GM10248 (cell line): ENCODE results near the gene NKX1-1.

Experiments used
- CTCF ChIA-PET: fragments of 300-600 bp; sonication (Branson Sonifier 250); formaldehyde crosslinking; extraction: SDS; loops from one replicate; lab custom pipeline; 2021; ENCODE audit warnings: antibody characterized with exemption; lab: Yijun Ruan, JAX
- POLR2A ChIA-PET: fragments of 350-650 bp; sonication (Branson Sonifier 250); formaldehyde crosslinking; extraction: SDS; loops from one replicate; lab custom pipeline; 2020; ENCODE audit warnings: antibody characterized with exemption; lab: Yijun Ruan, JAX
- DNase-seq: peaks from one replicate; pipeline ENCODE4 v3.0.0; 2012; ENCODE audit errors: extremely low spot score
- TF ChIP-seq, protein P1 (sequence below): IDR thresholded peaks from 2 replicates; pipeline ENCODE4 v1.5.1; 2012; ENCODE audit warnings: mild to moderate bottlenecking, low read depth; ENCODE audit errors: extremely low read depth, missing control alignments, control extremely low read depth

NKX1-1 gene

DNA sequence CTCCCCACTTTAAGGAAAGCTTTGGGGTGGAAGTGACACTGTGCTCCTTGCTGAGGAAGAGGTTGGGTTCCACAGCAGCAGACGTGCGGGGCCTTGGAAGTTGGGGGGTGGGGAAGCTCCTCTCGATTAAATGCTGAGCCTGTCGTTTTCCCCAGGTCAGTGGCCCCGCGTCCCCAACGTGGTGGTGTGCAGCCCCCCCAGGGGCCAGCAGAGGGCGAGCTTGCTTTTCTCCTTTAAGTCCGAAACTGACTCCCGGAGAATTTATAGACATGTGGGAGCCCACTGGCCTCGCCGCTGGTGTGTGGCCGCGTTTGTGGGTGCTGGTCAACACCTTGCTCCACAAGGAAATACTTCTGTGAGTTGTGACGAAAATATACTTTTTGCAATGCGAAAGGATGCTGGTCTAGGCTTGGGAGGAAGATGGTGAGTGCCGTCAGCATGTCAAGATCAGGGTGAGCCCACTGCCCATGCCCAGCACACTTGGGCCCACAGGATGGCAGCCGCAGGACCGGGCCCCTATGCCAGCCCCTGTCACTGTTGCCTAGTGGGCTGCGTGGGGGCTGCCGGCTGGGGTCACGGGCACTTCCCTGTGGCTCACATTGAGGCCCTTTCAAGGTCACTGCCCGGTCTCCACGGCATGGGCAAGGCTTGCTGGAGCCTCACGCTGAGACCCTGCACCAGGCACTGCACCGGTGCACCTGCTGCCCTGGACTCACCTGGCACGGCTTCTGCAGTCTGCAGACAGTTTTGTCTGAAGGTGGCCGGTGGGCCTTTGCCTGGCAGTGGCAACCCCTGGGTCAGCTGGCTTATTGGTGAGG, 49.9 kb downstream of the NKX1-1 start:
- peak; percentile 77 for DNase-seq
- ChIA-PET CTCF (interaction anchor here (0.6 to 5.2 kb wide), 28 partner anchors 8 to 424 kb away, joined by 3 to 44 read pairs (median 3); partner anchors contain the start of genes GAK, TMEM175 and UVSSA), POLR2A (no interaction called here)
- TF ChIP-seq, protein P1, sequence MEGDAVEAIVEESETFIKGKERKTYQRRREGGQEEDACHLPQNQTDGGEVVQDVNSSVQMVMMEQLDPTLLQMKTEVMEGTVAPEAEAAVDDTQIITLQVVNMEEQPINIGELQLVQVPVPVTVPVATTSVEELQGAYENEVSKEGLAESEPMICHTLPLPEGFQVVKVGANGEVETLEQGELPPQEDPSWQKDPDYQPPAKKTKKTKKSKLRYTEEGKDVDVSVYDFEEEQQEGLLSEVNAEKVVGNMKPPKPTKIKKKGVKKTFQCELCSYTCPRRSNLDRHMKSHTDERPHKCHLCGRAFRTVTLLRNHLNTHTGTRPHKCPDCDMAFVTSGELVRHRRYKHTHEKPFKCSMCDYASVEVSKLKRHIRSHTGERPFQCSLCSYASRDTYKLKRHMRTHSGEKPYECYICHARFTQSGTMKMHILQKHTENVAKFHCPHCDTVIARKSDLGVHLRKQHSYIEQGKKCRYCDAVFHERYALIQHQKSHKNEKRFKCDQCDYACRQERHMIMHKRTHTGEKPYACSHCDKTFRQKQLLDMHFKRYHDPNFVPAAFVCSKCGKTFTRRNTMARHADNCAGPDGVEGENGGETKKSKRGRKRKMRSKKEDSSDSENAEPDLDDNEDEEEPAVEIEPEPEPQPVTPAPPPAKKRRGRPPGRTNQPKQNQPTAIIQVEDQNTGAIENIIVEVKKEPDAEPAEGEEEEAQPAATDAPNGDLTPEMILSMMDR: peak; percentile 73

DNA sequence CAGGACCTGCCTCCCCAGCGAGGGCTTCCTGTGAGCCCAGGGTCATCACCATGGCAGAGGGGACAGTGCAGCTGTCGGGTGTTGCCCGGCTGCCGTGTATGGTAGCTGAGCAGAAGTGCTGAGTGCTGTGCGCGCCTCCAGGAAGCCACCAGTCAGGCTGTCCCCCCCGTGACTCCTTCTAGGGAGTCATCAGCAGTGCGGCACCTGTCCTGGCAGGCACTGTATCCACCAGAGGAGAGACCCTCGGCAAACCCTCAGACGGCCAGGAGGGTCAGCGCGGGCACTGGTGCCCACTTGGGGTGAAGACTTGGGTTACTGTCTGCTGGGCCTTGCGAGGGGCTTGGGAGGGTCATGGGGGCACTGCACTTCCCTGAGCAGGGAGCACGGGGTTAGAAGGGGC, 50.9 kb downstream of the NKX1-1 start:
- TF ChIP-seq, protein P1: no peak
- DNase-seq: no peak
- CTCF ChIA-PET: interaction anchor here (0.6 to 5.2 kb wide), 18 partner anchors 8 to 292 kb away, joined by 3 to 44 read pairs (median 4); partner anchors contain the start of gene UVSSA
- POLR2A ChIA-PET: no interaction called here

DNA sequence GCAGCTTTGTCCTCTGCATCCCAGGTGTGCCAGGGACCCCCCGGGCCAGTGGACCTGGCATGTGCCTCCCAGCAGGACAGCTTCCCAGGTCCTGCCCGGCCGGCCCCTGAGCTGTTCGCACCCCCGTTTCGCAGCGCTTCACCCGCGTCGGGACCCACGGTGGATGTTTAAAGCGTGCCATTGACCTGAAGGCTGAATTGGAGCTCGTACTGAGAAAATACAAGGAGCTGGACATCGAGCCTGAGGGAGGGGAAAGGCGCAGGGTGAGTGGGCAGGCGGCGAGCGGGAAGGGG, 51.3 kb downstream of the NKX1-1 start:
- DNase-seq: no peak
- POLR2A ChIA-PET: no interaction called here
- CTCF ChIA-PET: interaction anchor here (1.7 to 5.2 kb wide), 3 partner anchors 86 to 275 kb away, joined by 4 to 44 read pairs (median 20); no protein-coding TSS in a partner anchor
- TF ChIP-seq, protein P1: no peak

DNA sequence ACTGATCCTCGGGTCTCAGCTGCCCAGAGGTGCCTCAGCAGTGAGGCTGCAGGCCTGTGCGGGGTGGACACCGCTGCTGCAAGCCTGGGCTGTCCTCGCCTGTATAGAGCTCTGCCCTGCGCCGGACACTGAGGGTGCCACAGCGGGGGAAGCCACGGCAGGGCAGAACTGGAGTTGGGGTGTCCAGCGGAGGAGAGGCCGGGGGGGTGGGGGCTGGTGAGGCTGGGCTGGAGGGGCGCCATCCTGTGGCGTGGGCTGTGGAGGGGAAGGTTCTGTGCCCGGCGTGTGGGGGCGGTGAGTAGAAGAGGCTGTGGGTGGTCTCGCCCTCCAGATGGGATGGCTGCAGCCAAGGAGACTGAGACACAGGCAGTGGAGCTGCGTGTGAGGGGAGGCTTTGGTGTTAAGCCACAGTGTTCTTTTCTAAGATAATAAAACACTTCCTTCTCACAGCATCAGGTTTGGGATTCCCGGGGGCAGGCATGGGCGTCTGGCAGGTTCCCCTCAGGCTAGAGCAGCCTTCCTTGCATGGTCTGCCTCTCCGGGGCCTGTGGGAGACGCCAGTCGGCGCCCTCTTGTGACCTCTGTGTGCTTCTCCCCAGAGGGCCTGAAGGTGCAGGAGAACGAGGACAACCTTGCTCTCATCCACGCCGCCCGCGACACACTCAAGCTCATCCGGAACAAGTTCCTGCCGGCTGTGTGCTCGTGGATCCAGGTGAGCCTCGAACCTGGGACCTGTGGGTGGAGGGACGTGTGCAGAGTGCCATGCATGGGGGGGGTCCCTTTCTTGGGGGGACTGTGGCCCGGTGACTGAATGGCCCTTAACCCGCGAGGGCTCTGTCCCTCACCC, 51.9 kb downstream of the NKX1-1 start:
- TF ChIP-seq, protein P1: no peak
- DNase-seq: no peak
- CTCF ChIA-PET: interaction anchor here (1.1 to 5.2 kb wide), 4 partner anchors 14 to 275 kb away, joined by 3 to 44 read pairs (median 12); no protein-coding TSS in a partner anchor
- POLR2A ChIA-PET: no interaction called here

DNA sequence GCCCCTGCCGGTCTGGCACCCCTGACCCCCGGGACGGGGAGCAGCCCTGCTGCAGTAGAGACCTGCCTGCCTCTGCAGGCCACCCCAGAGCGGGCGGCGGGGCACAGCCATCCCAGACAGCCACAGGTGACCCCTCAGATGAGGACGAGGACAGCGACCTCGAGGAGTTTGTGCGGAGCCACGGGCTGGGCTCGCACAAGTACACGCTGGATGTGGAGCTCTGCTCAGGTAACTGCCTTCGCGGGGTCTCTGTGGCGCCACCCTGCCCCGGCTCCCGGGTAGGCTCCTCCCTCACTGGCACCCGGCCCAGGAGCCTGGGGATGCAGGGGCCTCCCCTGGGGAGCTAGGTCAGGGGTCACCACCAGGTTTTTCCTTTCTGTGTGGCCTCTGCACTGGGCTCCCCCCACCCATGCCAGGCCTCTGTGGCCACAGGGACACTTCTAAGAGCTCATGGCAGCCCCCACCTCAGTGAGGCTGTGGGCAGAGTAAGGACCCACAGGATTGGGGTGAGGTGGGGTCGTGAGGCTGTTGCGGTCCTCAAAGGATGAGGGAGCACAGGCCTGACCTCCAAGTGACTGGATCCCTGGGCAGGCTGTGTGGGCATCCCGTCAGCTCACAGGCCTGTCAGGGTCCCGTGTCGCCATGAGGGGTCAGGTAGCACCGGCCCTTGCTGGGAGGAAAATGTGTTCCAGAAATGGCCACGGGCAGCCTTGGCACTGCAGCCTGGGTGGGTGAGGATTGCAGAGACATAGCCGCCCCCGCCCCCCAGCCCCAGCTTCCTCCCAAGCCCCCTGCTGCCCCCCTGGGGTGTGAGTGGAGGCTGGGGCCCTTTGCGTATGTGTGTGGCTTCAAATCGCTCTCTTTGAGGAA, 52.8 kb downstream of the NKX1-1 start:
- TF ChIP-seq, protein P1: no peak
- ChIA-PET POLR2A (no interaction called here), CTCF (interaction anchor here (1.0 to 5.2 kb wide), 10 partner anchors 9 to 276 kb away, joined by 3 to 44 read pairs (median 4); no protein-coding TSS in a partner anchor)
- no peak for DNase-seq
